Renal pelvis (tissue), 4 donors: ENCODE data around the gene LRRC41. TPM values are rescaled to one million over a fixed set of nuclear protein-coding genes. Genes with fewer than 3 reads are reported as not detected.

Experiments
- DNase-seq: peaks from one replicate; pipeline ENCODE4 v3.0.0-alpha.2; 2013
- polyA plus RNA-seq, 3 donors: library from polyadenylated mRNA; unstranded; fragments of 120-200 nt; gene quantifications; one replicate each; pipeline ENCODE4 v1.2.1, GENCODE V29; 2013; ENCODE audit not compliant: insufficient read length in 3 of 3

Gene LRRC41
- polyA plus RNA-seq, 3 donors: 93.2 to 111 (median 94.6) TPM

DNA sequence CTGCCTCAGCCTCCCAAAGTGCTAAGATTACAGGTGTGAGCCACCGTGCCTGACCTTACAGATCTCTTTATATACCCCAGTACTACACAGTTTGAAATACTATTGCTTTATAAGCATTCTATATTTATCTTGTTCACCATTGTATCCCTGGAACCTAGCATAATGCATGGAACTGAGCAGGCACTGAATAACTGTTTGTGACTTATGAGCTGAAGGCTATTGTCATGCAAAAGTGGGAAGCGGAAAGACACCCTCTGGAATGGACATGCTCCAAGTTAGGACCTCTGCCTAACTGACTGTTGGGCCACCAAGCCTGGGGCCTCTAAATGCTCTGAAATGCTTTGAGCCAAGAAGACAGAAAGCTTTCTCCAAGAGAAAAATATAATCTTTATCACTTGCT is 8.1 kb downstream of the LRRC41 start:
- DNase-seq: no peak

DNA sequence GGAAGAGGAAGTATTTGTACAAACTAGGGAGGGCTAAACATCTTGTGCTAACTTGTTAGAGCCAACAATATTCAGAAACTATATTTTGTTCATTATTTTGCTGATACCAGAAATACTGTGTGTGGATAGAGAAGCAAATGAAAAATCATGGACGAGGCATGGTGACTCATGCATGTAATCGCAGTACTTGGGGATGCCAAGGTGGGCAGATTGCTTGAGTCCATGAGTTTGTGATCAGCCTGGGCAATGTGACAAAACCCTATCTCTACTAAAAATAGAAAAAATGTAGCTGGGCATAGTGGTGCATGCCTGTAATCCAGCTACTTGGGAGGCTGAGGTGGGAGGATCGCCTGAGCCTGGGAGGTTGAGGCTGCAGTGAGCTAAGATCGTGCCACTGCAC is 13.4 kb downstream of the LRRC41 start:
- DNase-seq: no peak

DNA sequence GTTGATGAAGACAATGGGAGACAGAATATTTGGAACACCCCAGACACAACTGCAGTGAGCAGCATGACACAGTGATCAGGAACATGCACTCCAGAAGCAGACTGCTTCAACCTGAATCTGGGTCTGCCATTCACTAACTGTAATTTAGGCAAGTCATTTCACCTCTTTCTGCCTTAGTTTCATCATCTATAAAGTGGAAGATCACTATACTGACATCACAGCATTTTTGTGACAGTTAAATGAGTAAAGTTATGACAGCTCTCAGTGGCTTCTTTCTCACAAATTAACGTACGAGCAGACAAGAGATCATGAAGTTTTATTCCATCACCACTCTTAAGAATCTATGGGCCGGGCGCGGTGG is 14.3 kb downstream of the LRRC41 start:
- no peak for DNase-seq

DNA sequence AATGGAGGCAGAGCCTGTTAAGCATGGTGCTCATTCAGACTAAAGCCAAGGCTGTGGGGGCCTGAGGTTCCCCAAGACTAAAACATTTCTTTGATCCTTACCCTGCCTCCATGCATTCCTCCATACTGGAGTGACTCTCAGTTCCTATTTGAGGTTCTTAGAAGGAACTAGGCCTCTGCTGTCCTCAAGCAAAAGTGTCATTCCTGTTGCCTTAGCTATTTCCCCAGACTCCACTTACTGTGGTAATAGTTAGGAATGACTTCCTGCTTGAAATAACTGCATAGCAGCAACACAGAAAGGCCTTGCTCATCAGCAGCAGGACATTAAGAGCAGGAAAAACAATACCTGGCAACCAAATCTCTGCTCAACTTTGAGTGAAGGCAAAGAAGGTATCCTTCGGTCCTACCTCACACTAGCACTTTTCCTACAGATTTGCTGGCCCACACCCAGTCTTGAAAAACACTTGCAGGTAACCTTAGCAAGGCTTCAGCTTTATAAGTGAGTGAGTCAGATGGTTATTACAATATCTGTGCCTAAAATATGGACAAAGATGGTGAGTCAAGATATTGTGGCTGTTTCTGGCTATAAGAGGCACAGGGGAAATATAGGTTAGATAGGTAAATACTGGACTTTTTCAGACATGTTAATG is 14.8 kb downstream of the LRRC41 start:
- DNase-seq: no peak

DNA sequence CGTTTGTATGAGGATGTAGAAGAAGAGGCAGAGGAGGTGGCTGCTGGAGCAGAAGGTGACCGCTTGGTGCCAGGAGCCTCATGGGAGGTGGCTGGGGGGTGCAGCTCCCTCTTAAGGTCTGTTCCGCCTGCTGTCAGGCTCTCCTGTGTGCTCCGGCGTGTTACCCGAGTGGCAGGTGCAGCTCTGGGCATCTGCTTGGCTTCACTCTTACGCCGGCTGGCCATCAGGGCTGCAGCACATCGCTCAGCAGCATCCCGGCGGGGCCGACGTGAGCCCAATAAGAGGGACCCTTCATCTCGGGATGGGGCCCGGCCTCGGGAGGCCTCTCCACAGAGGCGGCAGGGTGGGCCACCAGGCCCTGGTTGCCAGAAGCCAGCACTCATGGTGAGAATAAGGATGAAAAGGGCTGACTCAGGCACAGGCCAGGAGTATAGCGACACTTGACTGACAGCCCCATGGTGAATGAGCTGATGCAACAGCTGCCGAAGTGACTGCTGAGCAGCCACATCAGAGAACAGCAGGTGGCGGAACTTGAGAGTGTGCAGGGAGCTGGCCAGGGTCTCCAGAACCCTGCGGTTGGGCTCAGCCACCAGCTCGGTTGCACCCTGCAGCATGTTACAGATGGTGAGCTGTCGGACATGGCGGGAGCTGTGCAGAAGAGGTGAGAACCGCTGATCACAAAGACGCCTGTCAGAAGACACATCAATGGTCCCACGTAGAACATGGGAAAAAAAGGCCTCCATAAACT is 17.5 kb downstream of the LRRC41 start:
- no peak for DNase-seq

DNA sequence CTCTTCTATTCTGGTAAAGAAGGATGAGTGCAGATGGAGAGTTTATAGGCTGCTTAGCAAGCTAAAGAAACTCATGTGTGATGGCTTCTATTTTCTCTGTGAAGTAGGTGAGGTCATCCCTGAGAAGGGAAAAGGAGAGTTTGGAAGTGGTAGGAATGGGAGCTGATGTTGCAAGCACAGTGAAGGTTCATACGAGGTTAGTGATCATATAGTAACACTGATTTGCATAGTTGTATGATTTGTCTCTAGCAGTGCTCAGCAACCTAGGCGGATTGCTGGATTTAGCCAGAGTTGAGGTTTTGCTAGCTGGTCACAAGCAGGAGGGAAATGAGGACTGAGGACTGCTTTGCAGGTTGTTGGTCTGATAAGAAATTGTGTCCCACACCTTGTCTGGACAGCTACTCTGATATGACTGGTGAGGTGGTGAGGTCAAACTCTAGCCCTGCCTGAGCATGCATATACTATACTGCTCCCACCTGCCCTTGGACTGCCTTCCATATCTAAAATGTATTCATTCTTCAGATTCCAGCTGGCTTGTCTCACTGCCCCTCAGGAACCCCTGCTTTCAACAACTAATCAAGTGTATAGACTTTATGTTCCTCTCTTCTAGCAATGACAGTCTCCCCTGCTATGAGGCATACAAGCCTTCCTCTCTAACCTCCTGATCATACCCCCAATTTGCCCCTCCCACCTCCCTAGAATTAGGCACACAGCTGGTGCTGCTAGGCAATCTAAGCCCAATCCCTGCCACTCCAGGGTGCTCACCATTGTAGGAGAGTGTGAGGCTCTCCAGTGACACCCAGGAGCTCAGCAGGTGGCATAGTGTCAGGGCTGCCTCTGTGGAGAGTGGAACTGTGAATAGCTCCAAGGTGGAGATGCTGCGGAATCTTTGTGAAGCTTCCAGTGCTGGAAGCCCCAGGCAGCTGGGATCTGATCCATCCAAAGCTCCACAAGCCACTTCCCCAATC is 18.5 kb downstream of the LRRC41 start:
- no peak for DNase-seq

DNA sequence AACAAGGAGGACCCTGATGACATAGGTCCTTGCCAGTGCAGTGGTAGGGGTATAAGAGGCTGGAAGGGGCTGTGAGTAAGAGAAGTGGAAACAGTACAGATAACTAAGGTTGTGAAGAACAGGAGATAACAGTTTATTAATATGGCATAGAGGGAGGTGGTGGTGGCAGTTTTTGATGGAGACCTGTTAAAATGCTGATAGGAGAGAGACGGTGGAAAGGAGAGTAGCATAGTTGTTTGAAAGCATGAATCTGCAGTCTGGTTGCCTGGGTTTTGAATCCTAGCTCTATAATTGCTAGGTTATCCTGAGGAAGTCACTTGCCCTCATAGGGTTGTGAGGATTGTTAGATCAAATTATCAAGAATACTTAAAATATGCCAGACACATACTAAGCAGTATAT is 19.4 kb downstream of the LRRC41 start:
- no peak for DNase-seq

DNA sequence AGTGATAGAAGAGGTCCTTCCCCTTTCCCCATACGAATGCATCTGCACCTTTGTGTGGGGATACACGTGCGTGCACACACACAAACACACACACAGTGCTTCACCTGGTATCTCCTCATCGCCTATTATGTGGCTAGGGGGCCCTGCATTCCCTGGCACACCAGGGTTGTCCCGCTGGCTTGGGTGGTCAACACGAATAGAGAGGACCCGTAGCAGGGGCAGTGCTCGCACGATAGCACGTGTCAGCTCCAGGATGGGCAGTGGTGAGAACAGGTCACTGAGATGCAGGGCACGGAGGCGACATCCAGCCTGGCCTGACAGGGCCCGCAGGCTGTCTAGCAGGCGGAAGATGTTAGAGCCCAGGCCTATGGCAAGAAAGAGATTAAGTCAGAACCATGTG is 22.4 kb downstream of the LRRC41 start:
- DNase-seq: no peak

DNA sequence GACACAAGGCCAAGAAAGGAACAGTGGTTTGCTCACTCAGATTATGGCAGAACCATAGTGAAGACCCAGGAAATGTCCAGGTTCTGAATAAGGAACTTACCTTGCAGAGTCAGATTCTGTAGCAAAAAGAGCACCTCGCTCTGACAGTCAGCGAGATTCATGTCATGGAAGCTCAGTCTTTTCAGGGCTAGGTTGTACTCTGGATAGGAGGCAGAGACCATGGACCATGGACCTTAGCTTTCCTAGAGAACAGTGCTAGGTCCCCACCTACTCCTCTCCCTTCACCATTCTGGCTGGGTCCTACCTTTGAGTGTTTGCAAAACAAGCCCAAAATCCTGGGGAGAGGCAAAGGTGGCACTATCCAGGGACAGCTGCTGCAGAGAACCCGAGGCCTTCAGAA is 23.3 kb downstream of the LRRC41 start:
- DNase-seq: no peak

DNA sequence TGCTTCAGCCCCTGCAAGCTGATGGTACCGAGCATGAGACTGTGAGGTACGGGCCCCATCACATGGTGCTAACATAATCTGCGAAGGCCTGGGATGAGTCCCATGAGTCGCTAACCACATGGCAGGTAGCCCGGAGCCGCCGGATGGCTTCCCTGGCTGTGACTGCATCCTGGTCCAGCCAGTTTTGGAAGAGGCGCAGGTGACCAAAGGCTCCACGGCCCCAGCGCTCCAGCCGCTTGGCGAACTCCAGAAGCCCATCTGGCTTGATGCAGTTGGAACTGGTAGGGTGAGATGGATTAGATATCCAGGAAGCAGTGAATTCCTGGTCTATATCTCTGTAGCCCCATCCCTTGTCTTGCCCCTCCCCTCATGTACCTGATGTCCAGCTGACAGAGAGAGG is 24.6 kb downstream of the LRRC41 start:
- no peak for DNase-seq

DNA sequence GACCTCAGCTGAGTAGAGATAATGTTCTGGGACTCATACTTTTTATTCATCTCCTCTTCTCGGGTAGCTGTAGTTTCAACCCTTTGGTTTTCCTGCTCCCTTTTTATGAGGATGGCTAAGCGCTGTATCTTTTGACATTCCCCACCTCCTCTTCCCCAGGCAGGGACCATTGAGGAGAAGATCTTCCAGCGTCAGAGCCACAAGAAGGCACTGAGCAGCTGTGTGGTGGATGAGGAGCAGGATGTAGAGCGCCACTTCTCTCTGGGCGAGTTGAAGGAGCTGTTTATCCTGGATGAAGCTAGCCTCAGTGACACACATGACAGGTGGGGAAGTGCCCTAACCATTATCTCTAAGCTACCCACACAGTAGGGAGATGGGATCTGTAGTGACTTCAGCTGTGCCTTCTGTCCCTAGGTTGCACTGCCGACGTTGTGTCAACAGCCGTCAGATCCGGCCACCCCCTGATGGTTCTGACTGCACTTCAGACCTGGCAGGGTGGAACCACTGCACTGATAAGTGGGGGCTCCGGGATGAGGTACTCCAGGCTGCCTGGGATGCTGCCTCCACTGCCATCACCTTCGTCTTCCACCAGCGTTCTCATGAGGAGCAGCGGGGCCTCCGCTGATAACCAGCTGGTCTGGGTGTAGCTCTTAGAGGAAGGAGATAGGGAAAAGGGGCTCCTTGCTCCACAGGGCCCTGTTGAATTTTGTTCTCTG is 25.6 kb downstream of the LRRC41 start:
- no peak for DNase-seq

DNA sequence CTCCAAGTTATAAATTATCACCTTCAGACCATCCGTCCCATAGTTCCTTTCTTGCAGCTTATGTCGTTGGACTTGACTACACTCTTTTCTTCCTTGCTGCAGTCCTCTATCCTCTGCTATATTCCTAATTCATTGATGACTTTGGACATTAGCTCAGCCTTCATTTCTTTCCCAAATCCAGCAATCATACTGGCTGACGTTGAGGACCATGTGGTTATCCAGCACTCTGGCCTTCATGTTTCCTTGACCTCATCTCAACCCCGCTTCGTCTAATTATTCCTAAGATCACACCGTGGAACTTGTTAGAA is 28.4 kb downstream of the LRRC41 start:
- no peak for DNase-seq

DNA sequence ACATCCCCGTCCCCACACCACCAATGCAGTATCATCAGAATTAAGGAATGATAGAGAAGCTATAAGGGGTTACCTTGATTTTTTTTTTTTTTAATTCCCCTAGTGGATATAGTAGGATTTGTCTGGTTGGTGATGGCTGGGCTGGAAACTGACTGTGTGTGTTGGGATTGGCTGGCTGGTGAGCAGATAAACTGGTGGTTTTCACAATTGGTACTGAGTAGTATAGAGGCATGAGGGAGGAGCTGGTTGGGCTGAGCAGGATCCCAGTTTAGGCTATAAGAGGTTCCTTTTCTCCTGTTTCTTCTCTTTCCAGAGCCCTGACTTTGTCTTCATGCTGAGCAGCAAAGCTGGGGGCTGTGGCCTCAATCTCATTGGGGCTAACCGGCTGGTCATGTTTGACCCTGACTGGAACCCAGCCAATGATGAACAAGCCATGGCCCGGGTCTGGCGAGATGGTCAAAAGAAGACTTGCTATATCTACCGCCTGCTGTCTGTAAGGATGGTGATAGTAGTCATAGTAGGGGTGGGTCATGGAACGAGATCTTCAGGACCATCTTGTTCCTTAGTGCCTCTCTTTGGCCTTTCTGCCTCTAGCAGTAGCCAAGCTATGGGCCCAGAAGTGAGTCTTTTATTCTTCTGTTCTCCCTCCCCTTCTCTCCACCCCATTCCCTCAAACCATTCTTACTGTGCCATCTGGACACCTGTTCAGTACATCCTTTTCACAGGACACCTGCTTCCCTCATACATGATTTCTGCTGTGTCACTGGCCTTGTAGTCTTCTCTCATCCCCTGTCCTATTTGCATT is 29.0 kb downstream of the LRRC41 start:
- no peak for DNase-seq

DNA sequence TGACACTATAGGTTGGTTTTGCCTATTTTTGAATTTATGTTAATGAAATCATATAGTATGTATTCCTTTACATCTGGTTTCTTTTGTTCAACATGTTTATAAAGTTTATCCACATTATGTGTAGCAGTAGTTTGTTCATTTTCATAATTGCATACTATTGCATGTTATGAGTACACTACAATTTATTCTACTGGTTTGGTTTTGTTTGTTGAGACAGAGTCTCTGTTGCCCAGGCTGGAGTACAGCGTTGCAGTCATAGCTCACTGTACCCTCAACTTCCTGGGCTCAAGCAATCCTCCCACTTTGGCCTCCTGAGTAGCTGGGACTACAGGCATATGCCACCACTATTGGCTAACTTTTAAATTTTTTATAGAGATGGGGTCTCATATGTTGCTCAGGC is 34.8 kb downstream of the LRRC41 start:
- no peak for DNase-seq

DNA sequence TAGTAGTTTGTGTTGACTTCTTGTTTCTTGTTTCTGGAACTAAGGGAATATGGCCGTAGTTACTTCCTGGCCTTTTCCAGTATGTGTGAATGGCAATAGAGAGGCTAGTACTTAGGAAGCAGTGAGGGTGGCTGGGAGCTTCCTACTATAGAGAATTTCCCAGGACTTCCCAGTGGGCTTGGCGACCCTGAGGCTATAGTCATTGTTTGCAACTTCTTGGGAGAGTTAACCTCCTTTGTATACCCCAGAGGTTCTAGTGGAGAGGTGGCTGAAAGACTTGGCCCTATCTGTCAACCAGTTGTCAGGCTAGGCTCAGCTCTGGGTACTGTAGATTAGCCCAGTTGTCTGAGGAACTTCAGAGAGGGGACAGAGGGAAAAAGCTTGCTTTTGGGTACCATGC is 40.3 kb downstream of the LRRC41 start:
- no peak for DNase-seq

DNA sequence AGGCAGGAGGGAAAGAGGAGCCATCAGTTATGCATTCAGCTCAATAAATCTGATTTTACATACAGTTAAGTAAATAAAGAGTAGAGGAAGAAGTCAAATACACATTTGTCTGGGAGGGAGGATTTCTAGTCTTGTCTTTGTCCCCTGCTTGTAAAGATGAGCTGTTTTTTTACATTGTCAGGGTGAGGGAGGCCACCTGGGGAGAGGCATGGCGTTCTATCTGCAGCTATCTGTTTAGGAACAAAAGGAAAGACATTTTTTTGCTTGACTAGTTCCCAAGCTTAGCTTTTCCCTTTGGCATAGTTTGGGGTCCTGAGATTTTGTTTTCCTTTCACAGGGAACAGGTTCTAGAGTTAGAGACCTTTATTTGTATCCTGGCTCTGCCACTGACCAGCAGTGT is 40.9 kb downstream of the LRRC41 start:
- no peak for DNase-seq

DNA sequence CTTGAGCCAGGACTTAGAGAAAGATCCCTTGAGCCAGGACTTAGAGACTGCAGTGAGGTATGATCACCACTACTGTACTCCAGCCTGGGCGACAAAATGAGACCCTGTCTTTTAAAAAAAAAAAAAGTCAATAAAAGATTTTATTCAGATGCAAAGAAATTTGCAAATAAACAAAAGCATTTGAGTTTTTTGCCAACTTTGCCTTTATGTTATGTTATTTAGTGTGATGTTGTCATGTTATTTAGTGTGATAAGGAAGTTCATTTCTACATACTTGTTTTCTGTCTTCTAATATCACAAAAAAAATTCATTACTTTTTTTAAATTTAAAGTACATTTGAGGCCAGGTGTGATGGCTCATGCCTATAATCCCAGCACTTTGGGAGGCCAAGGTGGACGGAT is 46.9 kb downstream of the LRRC41 start:
- no peak for DNase-seq

DNA sequence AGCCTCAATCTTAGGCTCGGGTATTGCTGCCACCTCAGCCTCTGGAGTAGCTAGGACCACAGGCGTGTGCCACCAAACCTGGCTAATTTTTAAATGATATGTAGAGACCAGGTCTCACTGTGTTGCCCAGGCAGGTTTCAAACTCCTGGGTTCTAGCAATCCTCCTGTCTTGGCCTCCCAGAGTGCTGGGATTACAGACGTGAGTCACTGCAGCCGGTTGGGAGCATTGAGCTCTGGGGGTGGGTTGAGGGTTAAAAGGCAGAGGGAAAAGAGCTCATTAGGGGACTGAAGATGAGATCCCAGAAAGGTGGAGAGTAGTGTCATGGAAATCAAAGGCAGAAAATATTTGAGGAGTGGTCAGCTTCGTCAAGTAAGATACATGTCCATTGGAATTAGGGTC is 48.7 kb downstream of the LRRC41 start:
- no peak for DNase-seq

DNA sequence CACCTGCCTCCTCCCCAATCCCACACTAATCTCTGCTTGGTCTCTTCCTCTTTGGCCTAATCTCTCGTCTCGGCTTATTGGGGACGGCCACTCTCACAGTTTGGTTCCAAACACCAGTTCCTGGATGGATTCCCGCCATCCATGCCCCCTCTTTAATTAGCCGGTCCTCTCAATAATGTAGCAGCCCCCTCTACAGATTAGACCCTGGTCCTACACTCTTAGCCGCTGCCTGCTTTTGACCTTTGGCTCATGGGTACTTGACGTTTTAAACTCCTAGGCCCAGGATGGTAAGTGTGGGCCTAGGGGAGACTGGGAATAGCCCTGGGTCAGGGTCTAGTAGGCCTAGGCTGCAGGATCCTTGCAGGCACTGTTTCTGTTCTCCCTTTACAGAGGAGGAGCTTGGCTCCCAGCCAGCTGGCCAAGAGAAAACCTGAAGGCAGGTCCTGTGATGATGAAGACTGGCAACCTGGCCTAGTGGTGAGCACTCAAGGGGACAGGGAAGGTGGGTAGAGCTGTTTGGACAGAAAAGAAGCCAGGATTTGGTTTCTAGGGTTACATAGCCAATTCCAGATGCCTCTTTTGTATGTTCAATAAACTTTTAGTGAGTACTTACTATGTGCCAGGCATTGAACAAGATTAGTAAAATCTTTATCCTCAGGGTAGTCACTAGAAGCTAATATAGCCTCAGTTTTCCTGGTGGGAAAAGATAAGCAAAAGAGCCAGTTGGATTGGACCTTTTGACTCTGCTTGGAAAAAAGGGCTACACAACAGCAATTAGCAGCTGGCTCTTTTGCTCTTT is 55.1 kb downstream of the LRRC41 start:
- DNase-seq: peak; percentile 23

DNA sequence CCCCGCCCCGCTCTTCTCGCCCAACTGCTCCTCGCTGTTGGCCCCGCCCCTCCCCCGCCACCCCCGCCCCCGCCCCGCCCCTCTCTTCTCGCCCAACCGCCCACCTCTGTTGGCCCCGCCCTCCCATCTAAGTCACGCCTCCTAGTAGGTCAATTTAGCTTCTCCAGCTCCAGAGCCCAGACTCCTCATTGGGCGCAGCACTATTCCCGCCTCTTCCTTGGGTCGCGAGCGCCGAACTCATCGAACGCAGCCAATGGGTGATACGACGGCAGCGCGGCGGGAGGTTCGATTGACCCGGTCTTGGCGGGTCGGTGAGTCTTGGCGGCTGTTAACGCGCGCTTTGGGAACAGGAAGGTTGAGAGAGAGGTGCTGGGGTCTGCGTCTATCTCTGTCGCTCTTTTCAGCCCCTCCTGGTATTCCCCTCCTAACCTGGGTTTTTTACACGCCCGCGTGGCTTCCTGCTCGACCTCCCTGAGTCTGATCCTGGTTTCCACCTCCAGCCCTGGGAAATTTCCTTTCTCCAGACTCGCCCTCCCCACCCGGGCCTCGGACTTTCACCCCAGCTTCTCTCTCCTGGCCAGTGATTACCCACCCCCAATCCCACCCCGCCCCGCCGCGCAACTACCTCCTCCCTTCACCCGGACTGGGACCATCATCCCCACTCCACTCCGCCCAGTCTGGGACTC is 55.8 kb downstream of the LRRC41 start, which contains the start of gene RAD54L:
Gene RAD54L, plus strand, starts transcription at position 328 of the 686 bp plus-strand sequence. CDS start 643 bp downstream, outside the sequence.
- peak; percentile 98 for DNase-seq
